GM19372 (cell line): ENCODE data around the gene ZGRF1.
"Not testable (repeated sequence)": the region's sequence is repeated elsewhere in the genome, so short reads cannot be mapped to it uniquely, and the experiment has no call there.

Experiments used
- ATAC-seq: cut with Tn5 transposase; IDR thresholded peaks from one replicate; pipeline ENCODE4 v1.9.1; 2021; ENCODE audit warnings: mild to moderate bottlenecking, low read depth, moderate library complexity; ENCODE audit not compliant: unreplicated experiment

Gene ZGRF1

DNA sequence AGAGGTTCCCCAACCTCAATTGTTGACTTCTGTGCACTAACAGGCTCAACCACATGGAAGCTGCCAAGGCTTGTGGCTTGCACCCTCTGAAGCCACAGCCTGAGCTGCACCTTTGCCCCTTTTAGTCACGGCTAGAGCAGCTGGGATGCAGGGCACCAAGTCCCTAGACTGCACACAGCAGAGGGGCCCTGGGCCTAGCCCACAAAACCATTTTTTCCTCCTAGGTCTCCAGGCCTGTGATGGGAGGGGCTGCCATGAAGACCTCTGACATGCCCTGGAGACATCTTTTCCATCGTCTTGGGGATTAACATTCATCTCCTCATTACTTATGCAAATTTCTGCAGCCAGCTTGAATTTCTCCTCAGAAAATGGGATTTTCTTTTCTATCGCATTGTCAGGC, 145.9 kb downstream of the ZGRF1 start:
- ATAC-seq: not testable (repeated sequence)
